ENCODE measurements around the gene DCLK2.

The DCLK2 gene

GRCh38 chr4:150139297-150139865, 61.1 kb downstream of the DCLK2 start:
- TF ChIP-seq SUZ12 (IDR thresholded peaks at IDR 0.05) (no peak), LEF1 (IDR thresholded peaks at IDR 0.05; ENCODE audit: borderline replicate concordance) (no peak), FOXA1 (IDR thresholded peaks at IDR 0.05) (no peak), SP1 (IDR thresholded peaks at IDR 0.05) (no peak), BHLHE40 (IDR thresholded peaks at IDR 0.05; ENCODE audit: borderline replicate concordance) (no peak), NFRKB (IDR thresholded peaks at IDR 0.05) (no peak), FOXM1 (IDR thresholded peaks at IDR 0.05; ENCODE audit: borderline replicate concordance) (no peak), TARDBP (IDR thresholded peaks at IDR 0.05) (no peak), ZNF384 (IDR thresholded peaks at IDR 0.05) (no peak), FOXK2 (IDR thresholded peaks at IDR 0.05) (no peak), ARNT (IDR thresholded peaks at IDR 0.05) (no peak), ELF4 (IDR thresholded peaks at IDR 0.05) (no peak), L3MBTL2 (conservative IDR thresholded peaks at IDR 0.05) (no peak), PKNOX1 (IDR thresholded peaks at IDR 0.05) (no peak), CTBP1 (IDR thresholded peaks at IDR 0.05; ENCODE audit: borderline replicate concordance) (no peak), HDGF (IDR thresholded peaks at IDR 0.05; ENCODE audit: borderline replicate concordance) (no peak)
- no peak for DNase-seq (ENCODE audit: extremely low spot score)
- POLR2A ChIA-PET: no interaction called here
- CTCF ChIA-PET: no interaction called here

- ChIA-PET POLR2A (no interaction called here), CTCF (interaction anchor here (0.9 kb wide), 1 partner anchor 68 kb away, joined by 7 read pairs; no protein-coding TSS in a partner anchor)
- TF ChIP-seq L3MBTL2 (conservative IDR thresholded peaks at IDR 0.05) (no peak), FOXK2 (IDR thresholded peaks at IDR 0.05) (no peak), FOXM1 (IDR thresholded peaks at IDR 0.05; ENCODE audit: borderline replicate concordance) (no peak), PKNOX1 (IDR thresholded peaks at IDR 0.05) (no peak), TARDBP (IDR thresholded peaks at IDR 0.05) (no peak), SP1 (IDR thresholded peaks at IDR 0.05) (no peak), ELF4 (IDR thresholded peaks at IDR 0.05) (no peak), CTBP1 (IDR thresholded peaks at IDR 0.05; ENCODE audit: borderline replicate concordance) (no peak), ARNT (IDR thresholded peaks at IDR 0.05) (no peak), SUZ12 (IDR thresholded peaks at IDR 0.05) (no peak), LEF1 (IDR thresholded peaks at IDR 0.05; ENCODE audit: borderline replicate concordance) (no peak), FOXA1 (IDR thresholded peaks at IDR 0.05) (no peak)
- DNase-seq (ENCODE audit: extremely low spot score): no peak
Observed at GRCh38 chr4:150140774-150141400, 62.6 kb downstream of the DCLK2 start.

GRCh38 chr4:150141756-150142155, 63.5 kb downstream of the DCLK2 start:
- TF ChIP-seq TARDBP (IDR thresholded peaks at IDR 0.05) (no peak), LEF1 (IDR thresholded peaks at IDR 0.05; ENCODE audit: borderline replicate concordance) (no peak), CTBP1 (IDR thresholded peaks at IDR 0.05; ENCODE audit: borderline replicate concordance) (no peak), ARNT (IDR thresholded peaks at IDR 0.05) (no peak), ELF4 (IDR thresholded peaks at IDR 0.05) (no peak), L3MBTL2 (conservative IDR thresholded peaks at IDR 0.05) (no peak), ZNF384 (IDR thresholded peaks at IDR 0.05) (no peak), FOXA1 (IDR thresholded peaks at IDR 0.05) (no peak), PKNOX1 (IDR thresholded peaks at IDR 0.05) (no peak), BHLHE40 (IDR thresholded peaks at IDR 0.05; ENCODE audit: borderline replicate concordance) (no peak), HDGF (IDR thresholded peaks at IDR 0.05; ENCODE audit: borderline replicate concordance) (no peak), SP1 (IDR thresholded peaks at IDR 0.05) (no peak), NFRKB (IDR thresholded peaks at IDR 0.05) (no peak), SUZ12 (IDR thresholded peaks at IDR 0.05) (no peak), FOXK2 (IDR thresholded peaks at IDR 0.05) (no peak), FOXM1 (IDR thresholded peaks at IDR 0.05; ENCODE audit: borderline replicate concordance) (no peak)
- POLR2A ChIA-PET: no interaction called here
- CTCF ChIA-PET: interaction anchor here (0.9 kb wide), 1 partner anchor 68 kb away, joined by 7 read pairs; no protein-coding TSS in a partner anchor

GRCh38 chr4:150142831-150143230, 64.6 kb downstream of the DCLK2 start:
- TF ChIP-seq CTBP1 (IDR thresholded peaks at IDR 0.05; ENCODE audit: borderline replicate concordance) (no peak), SP1 (IDR thresholded peaks at IDR 0.05) (no peak), ARNT (IDR thresholded peaks at IDR 0.05) (no peak), NFRKB (IDR thresholded peaks at IDR 0.05) (no peak), PKNOX1 (IDR thresholded peaks at IDR 0.05) (no peak), FOXK2 (IDR thresholded peaks at IDR 0.05) (no peak), FOXA1 (IDR thresholded peaks at IDR 0.05) (no peak), FOXM1 (IDR thresholded peaks at IDR 0.05; ENCODE audit: borderline replicate concordance) (no peak), LEF1 (IDR thresholded peaks at IDR 0.05; ENCODE audit: borderline replicate concordance) (no peak), SUZ12 (IDR thresholded peaks at IDR 0.05) (no peak), TARDBP (IDR thresholded peaks at IDR 0.05) (no peak), L3MBTL2 (conservative IDR thresholded peaks at IDR 0.05) (no peak)
- ChIA-PET CTCF (interaction anchor here (0.6 to 0.7 kb wide), 2 partner anchors 8 to 46 kb away, joined by 3 to 4 read pairs; no protein-coding TSS in a partner anchor), POLR2A (no interaction called here)
- DNase-seq (ENCODE audit: extremely low spot score): no peak

More at GRCh38 chr4:150141756-150142155, 63.5 kb downstream of the DCLK2 start:
- DNase-seq (ENCODE audit: extremely low spot score): no peak

Data from HEK293T (cell line).